Astrocyte of the hippocampus (primary cell): Measurements from ENCODE around the gene VPS13D.
A peak's percentile ranks its signal among the peaks of the same experiment; 100 is the strongest.
"Not testable (repeated sequence)": the region's sequence is repeated elsewhere in the genome, so short reads cannot be mapped to it uniquely, and the experiment has no call there.

Source experiments
- DNase-seq: peaks from one replicate; pipeline ENCODE4 v3.0.0; 2011; ENCODE audit warnings: low read depth, low spot score

Gene VPS13D

DNA sequence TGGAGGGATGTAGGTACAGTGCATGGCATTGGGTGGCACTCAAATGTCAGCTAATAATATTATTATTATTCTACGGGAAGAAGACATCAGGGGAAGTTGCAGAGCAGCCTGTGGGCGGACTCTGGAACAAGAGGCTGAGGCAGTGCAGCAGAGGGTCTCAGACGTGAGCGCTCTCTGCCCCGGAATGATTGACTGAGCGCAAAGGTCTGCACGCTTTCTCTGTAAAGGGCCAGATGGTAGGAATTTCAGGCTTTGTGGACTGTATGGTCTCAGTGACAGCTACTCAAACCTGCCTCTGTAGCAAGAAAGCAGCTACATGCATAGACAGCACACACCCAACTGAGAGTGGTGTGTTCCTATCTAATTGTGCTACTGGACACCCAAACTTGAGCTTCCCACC is 29.6 kb upstream of the VPS13D start:
- DNase-seq, result no peak

- no peak for DNase-seq
Measured at GRCh38 chr1:12201352-12202189, 28.3 kb upstream of the VPS13D start.

GRCh38 chr1:12202190-12202497 is 27.7 kb upstream of the VPS13D start:
- no peak for DNase-seq

DNA sequence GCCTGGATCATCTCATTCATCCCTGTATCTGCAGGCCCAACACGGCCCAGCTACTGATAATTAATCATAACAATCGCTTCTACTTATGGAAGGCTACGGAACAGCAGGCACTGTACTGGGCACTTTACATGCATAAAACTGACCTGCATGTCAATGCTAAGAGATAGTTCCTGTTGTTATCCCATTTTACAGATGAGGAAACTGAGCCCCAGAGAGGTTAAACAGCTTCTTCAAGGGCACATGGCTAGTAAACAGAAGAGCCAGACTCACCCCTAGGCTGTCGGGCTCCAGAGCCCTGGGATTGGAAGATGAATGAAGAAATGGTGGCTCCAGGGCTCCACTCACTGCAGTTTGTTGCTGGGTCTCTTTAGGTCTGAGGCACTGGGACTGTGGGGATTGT is 27.3 kb upstream of the VPS13D start:
- no peak for DNase-seq

DNA sequence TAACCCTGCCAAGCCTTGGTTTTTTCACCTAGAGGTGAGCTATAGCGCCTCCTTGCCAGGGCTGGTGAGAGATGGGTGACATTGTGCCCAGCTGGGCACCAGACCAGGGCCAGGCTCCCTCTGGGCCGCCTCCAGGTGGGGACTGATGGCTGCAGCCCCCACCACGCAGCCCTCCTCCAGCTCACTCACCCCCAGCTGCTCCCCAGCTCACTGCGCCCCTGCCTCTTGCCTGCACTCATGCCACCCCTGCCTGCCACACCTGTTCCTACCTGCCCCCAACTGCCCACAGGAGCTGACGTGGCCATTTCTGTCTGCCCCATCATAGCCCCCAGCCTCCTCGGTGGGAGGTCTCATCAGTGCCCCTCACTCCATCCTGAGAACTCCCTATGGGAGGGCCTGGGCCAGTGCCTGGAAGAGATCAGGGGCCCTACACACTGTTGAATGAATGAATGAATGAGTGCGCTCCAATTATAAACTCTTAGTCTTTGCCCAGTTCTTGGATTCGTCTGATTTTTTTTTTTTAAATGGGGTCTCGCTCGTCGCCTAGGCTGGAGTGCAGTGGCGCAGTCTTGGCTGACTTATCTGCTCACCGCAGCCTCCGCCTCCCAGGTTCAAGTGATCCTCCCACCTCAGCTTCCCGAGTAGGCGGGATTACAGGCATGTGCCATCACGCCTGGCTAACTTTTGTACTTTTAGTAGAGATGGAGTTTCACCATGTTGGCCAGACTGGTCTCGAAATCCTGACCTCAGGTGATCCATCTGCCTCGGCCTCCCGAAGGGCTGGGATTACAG is 26.4 kb upstream of the VPS13D start:
- no peak for DNase-seq

GRCh38 chr1:12204140-12204539 is 25.7 kb upstream of the VPS13D start:
- no peak for DNase-seq

GRCh38 chr1:12204754-12205658 is 24.8 kb upstream of the VPS13D start:
- DNase-seq, result no peak

- DNase-seq, result no peak
Measured at GRCh38 chr1:12206238-12206637, 23.6 kb upstream of the VPS13D start.

- DNase-seq, result no peak
Measured at GRCh38 chr1:12206792-12207424, 22.9 kb upstream of the VPS13D start.

GRCh38 chr1:12208271-12208670 is 21.6 kb upstream of the VPS13D start:
- no peak for DNase-seq

- DNase-seq, result peak; percentile 92
Measured at GRCh38 chr1:12208764-12209494, 20.9 kb upstream of the VPS13D start.

DNA sequence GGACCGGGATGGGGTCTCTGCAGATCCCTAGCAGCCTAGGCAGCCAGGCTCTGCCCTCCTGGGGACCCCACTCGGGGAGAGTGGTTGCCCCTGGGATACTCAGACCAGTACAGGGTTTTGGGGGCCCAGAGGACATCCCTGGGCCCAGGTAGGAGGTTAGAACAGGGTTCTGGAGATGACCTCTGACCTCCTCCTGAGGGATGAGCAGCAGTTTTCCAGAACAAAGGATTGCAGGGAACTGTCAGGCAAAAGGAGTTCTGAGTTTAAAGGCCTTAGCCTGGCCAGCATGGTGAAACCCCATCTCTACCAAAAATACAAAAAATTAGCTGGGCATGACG is 20.4 kb upstream of the VPS13D start:
- DNase-seq, result no peak

- DNase-seq, result no peak
Measured at GRCh38 chr1:12215118-12215961, 14.5 kb upstream of the VPS13D start.

DNA sequence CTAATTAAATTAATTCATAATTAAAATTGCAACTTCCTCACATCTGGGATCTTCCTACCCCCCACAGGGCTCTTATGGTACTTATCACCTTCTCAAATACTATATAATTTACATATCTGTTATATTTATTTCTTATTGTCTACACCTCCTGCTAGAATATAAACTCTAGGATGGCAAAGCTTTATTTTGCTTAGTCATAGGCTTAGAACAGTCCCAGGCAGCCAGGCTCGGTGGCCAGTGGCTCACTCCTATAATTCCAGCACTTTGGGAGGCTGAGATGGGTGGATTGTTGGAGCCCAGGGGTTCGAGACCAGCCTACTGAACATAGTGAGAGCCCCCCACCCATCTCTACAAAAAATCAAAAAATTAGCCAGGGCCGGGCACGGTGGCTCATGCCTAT is 10.0 kb upstream of the VPS13D start:
- DNase-seq, result no peak

DNA sequence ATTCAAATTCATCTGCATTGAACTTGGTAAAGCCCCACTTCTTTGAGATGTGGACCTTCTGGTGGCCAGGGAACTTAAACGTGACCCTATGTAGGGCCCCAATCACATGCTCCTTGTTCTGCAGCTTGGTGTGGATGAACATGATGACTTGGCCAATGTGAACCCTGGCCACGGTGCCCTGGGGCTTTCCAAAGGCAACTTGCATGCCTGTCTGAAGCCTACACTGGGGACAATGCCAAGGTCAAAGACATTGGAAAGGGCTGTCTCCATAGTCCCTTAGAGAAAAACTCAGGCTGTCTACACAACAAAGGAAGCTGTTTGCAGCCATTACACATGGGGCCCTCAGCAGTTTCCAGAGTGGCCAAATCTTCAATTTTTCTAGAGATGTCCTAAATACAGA is 8.9 kb upstream of the VPS13D start:
- DNase-seq, result no peak

- DNase-seq, result not testable (repeated sequence)
Measured at GRCh38 chr1:12222700-12223099, 7.1 kb upstream of the VPS13D start.

- DNase-seq, result not testable (repeated sequence)
Measured at GRCh38 chr1:12224092-12224491, 5.7 kb upstream of the VPS13D start.

GRCh38 chr1:12228979-12229378 is 851 bp upstream of the VPS13D start:
- no peak for DNase-seq

GRCh38 chr1:12229386-12229834 is 420 bp upstream of the VPS13D start:
- DNase-seq, result no peak
